Breast epithelium (tissue), 4 donors: Measurements from ENCODE around the gene HSP90AB1. TPM values are rescaled to one million over a fixed set of nuclear protein-coding genes. Genes with fewer than 3 reads are reported as not detected.

Experiments used
- DNase-seq, 2 donors: peaks; one replicate each; pipeline ENCODE4 v3.0.0-alpha.2; 2019; ENCODE audit warnings: low spot score in 2 of 2
- H3K27ac ChIP-seq, 2 donors: fragments of 200-600 bp; sonication (generic) in 1 of 2; one replicate each; pipeline ENCODE4 v1.5.1; 2016 to 2019; ENCODE audit warnings: mild to moderate bottlenecking in 1 of 2
- H3K27me3 ChIP-seq, 2 donors: fragments of 200-600 bp; sonication (generic) in 1 of 2; one replicate each; pipeline versions ENCODE4 v1.5.1 to v1.6.0; 2017 to 2019; ENCODE audit warnings: control low read depth in 1 of 2, mild to moderate bottlenecking in 1 of 2
- H3K36me3 ChIP-seq: fragments of 200-600 bp; one replicate; pipeline ENCODE4 v1.5.1; 2019
- H3K4me1 ChIP-seq, 2 donors: fragments of 200-600 bp; sonication (generic); one replicate each; pipeline ENCODE4 v1.5.1; 2016 to 2019; ENCODE audit warnings: control low read depth in 1 of 2
- H3K4me3 ChIP-seq, 3 donors: fragments of 200-600 bp; sonication (generic); 1 replicate in 2 of 3; 2 replicates in 1 of 3; pipeline ENCODE4 v1.5.1; 2016 to 2019; ENCODE audit warnings: mild to moderate bottlenecking in 3 of 3, moderate library complexity in 2 of 3
- H3K9me3 ChIP-seq, 2 donors: fragments of 200-600 bp; sonication (generic) in 1 of 2; one replicate each; pipeline ENCODE4 v1.5.1; 2016 to 2019; ENCODE audit warnings: control low read depth in 1 of 2
- POLR2A ChIP-seq: fragments of 450-650 bp; IDR thresholded peaks from one replicate; pipeline ENCODE4 v1.6.1; 2016; ENCODE audit warnings: antibody characterized with exemption, mild to moderate bottlenecking, moderate library complexity
- POLR2AphosphoS5 ChIP-seq, 3 donors: sonication (generic); formaldehyde crosslinking; IDR thresholded peaks; one replicate each; pipeline ENCODE4 v1.6.1; 2017; ENCODE audit warnings: antibody characterized with exemption in 3 of 3
- intact Hi-C: fragments of 100-400 bp; cut with DNase I; formaldehyde crosslinking; loops from one replicate; pipeline ENCODE4 v1.15.1; 2023; ENCODE audit warnings: low total_unique reads
- total RNA-seq, 3 donors: library from RNA; depleted of rRNA; stranded (reverse); fragments of >200 nt; gene quantifications; one replicate each; pipeline ENCODE4 v1.1.0, GENCODE V29; 2016
- TF ChIP-seq, protein P1 (sequence below), 3 donors: fragments of 450-650 bp; IDR thresholded peaks; one replicate each; pipeline ENCODE4 v1.5.1; 2016 to 2017; ENCODE audit warnings: antibody characterized with exemption in 3 of 3, mild to moderate bottlenecking in 3 of 3, moderate library complexity in 3 of 3

The HSP90AB1 gene
- total RNA-seq, 3 donors from 2014 or later, result 643 to 810 (median 662) TPM

DNA sequence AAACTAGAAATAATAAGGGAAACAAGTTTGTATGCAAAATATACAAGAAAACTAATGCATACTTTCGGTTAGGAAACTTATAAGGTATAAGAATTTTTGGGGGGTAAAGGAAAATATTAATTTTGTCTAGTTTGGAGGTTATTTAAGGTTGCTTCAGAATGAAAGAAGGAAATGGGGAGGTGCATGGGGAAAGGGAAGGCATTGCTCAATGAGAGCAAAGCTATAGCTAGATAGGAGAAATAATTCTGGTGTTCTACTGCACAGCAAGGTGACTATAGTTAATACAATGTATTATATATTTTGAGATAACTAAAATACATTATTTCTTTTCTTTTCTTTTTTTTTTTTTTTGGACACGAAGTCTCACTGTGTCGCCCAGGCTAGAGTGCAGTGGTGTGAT is 35.6 kb upstream of the HSP90AB1 start:
- intact Hi-C loops, result no loop called here
- H3K4me3 ChIP-seq, result no peak overlapping the region
- H3K4me1 ChIP-seq, result no peaks in the 10 kb centered on the region
- no peak overlapping the region for H3K27ac ChIP-seq
- H3K36me3 ChIP-seq, result no peaks in the 10 kb centered on the region
- TF ChIP-seq, protein P1, sequence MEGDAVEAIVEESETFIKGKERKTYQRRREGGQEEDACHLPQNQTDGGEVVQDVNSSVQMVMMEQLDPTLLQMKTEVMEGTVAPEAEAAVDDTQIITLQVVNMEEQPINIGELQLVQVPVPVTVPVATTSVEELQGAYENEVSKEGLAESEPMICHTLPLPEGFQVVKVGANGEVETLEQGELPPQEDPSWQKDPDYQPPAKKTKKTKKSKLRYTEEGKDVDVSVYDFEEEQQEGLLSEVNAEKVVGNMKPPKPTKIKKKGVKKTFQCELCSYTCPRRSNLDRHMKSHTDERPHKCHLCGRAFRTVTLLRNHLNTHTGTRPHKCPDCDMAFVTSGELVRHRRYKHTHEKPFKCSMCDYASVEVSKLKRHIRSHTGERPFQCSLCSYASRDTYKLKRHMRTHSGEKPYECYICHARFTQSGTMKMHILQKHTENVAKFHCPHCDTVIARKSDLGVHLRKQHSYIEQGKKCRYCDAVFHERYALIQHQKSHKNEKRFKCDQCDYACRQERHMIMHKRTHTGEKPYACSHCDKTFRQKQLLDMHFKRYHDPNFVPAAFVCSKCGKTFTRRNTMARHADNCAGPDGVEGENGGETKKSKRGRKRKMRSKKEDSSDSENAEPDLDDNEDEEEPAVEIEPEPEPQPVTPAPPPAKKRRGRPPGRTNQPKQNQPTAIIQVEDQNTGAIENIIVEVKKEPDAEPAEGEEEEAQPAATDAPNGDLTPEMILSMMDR (IDR thresholded peaks at IDR 0.05), result no peak
- no peak for TF ChIP-seq POLR2A
- TF ChIP-seq POLR2AphosphoS5 (IDR thresholded peaks at IDR 0.05), result no peak
- H3K27me3 ChIP-seq, result no peaks in the 10 kb centered on the region
- DNase-seq, result no peak
- H3K9me3 ChIP-seq, result no peaks in the 10 kb centered on the region

DNA sequence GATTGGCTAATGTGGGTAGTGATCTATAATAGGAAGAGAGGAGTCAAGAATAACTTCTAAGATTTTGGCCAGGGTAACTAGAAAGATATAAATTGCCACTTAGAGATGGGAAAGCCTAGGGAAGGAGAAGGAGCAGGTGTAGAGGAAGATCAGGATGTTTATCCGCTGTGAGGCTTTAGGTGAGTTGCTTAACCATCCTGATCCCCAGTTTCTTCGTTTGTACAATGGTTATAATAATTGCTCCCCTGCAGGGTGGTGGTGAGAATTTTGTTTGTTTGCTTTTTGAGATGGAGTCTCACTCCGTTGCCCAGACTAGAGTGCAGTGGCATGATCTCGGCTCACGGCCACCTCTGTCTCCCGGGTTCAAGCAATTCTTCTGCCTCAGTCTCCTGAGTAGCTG is 32.6 kb upstream of the HSP90AB1 start:
- intact Hi-C loops, result no loop called here
- TF ChIP-seq, protein P1 (IDR thresholded peaks at IDR 0.05), result no peak
- TF ChIP-seq POLR2AphosphoS5 (IDR thresholded peaks at IDR 0.05) (no peak), POLR2A (no peak)
- H3K27me3 ChIP-seq, result no peaks in the 10 kb centered on the region
- no peaks in the 10 kb centered on the region for H3K9me3 ChIP-seq
- H3K36me3 ChIP-seq, result no peaks in the 10 kb centered on the region
- no peak for DNase-seq
- peaks cover 0 to 4% of the 10 kb centered on the region in 2 donors for H3K4me1 ChIP-seq
- no peak overlapping the region for H3K4me3 ChIP-seq
- no peak overlapping the region for H3K27ac ChIP-seq

DNA sequence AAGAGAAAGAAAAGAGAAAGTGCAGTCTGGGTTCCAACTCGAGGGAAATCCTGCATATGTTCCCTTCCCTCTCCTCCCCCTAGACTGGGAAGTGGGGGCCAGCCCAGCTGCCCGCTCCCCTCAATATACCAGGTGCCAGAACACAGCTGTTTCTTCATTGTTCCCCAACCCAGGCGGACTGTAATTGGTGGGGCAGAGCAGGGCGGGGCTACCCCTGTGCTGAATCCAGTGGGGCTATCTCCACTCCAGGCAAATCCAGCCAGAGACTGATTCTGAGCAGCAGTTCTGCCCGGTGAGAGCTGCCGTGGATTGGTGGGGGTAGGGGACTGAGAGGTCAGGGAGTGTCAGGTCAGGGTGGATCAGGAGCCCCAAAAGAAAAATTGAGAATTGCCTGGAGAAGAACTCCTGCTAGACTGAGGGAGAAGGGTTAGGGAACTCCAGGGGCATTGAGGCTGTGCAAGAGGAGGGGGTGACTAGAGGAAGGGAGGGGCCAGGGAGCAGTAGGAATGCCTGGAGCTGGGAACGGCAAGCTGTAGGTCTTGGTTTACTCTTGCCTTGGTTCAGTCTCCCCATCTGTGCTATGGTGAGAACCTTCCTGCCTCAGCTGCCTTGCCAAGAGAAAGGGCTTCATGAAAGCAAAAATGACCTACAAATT is 30.1 kb upstream of the HSP90AB1 start, which contains the start of gene MYMX:
Gene MYMX, plus strand, starts transcription at position 250 of the 655 bp plus-strand sequence. CDS start 546 bp downstream, outside the sequence.
- Histone ChIP-seq H3K4me1 (peaks cover 9 to 10% of the 10 kb centered on the region in 2 donors), H3K27me3 (no peaks in the 10 kb centered on the region), H3K4me3 (no peak within 1 kb of the TSS), H3K9me3 (no peaks in the 10 kb centered on the region), H3K36me3 (no peaks in the 10 kb centered on the region), H3K27ac (peak within 1 kb of the TSS; percentile 98 to 99)
- TF ChIP-seq, protein P1 (IDR thresholded peaks at IDR 0.05), result no peak
- TF ChIP-seq POLR2A (no peak), POLR2AphosphoS5 (IDR thresholded peaks at IDR 0.05) (no peak)
- intact Hi-C loops, result no loop called here
- no peak for DNase-seq

DNA sequence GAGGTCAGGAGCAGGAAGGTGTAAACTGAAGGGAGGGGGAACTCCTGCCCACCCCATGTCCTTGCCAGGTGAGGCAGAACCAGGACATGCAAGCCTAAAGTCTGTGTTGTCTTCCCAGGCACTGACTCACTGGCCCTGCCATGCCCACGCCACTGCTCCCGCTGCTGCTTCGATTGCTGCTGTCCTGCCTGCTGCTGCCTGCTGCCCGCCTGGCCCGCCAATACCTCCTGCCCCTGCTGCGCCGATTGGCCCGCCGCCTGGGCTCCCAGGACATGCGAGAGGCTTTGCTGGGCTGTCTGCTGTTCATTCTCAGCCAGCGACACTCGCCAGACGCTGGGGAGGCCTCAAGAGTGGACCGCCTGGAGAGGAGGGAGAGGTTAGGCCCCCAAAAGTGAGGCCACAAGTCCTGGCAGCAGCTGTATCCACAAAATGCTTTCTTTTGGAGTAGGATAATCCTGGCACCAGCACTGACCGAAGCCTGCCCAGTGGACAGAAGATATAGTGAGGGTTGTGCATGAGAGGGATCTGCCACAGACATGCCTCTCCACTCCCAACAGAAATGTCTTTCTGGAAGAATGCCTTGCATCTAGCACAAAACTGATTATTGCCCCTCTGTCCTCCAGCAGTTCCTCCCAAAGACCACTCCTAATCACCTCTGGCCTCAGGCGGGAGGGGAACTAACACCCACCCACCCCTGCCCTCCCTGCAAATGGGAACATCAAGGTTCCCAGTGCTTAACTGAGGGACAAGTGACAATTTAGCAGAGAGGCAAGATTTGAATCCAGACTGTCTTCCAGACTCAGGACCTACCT is 29.4 kb upstream of the HSP90AB1 start:
- no peak for TF ChIP-seq POLR2AphosphoS5 (IDR thresholded peaks at IDR 0.05)
- TF ChIP-seq POLR2A, result no peak
- TF ChIP-seq, protein P1 (IDR thresholded peaks at IDR 0.05), result no peak
- Histone ChIP-seq H3K4me1 (peaks cover 10 to 17% of the 10 kb centered on the region in 2 donors), H3K27ac (peak overlapping the region; percentile 98 to 99), H3K36me3 (no peaks in the 10 kb centered on the region), H3K9me3 (no peaks in the 10 kb centered on the region), H3K27me3 (no peaks in the 10 kb centered on the region), H3K4me3 (no peak overlapping the region)
- intact Hi-C loops, result no loop called here
- peak in 1 of 2 donors; percentile 55 for DNase-seq
